ENCODE results near the gene CGN.
"Not testable (repeated sequence)": the region's sequence is repeated elsewhere in the genome, so short reads cannot be mapped to it uniquely, and the experiment has no call there.

CGN gene

DNA sequence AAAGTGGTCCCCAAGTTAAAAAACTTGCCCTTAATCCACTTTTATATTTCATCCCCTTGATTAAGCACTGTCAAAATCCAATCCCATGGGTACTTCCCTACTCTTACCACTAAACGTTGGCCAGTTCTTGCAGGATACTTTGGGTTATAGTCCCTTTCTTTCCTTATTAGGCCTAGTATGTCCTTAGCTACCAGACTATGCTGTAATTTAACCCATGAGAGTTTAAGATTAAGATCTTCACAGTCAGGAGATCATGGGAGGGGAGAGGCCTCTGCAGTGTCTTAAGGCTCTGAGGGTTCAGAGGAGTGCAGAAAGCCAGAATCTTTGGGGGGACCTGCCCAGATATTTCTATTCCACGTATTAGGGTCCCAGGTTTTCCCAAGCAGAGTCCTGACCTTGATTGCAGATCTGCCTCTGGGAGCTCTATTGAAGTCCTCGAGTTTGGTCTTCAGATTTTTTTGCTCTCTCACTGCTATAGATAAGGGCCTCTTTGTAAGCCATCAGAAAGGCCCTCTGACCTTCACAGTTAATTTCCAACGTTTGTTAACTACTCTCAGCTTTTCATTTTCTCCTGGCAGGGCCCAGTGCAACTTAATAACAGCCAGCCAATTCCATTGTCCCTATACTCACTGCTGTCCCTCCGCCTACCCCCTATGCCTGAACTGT is 9.0 kb upstream of the CGN start:
- DNase-seq = no peak

DNA sequence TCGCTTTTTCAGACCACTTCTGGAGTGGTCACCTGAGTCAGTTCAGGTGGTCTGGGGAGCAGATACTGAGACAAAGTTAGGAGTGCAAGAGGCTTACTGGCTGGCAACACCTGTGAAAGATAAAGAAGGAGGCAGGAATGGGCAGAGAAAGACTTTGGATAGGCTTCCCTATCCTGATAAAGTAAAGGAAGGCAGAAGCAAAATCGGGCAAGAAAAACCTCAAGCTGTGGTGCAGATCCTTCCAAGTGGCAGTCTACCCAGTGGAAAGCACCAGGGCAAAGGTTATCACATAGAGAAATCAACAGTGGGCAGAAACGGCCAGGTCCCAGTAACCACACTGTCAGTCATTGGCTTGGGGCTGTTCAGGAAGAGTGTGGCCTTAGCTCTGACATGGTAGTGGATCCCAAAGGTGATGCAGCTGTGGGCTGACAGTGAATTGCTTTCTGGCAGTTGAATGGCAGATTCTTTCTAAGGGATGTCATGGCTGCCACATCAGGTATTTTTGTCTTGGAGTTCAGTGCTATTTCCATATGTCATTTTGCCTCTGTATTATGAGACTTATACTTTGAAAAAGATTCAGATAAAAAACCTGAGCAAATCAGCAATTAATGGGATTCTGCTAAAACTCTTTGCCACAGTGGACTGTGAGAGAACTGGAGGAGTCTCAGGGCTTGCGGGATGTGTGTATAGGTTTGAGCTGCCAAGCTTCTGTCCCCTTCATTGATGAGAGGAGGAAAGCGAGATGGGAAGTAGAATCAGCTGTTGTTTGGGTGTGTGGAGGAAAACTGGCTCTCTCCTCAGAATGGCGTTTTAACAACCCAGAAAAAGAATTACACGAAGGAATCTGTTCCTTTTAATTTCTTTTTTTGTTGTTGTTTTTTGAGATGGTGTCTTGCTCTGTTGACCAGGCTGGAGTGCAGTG is 8.1 kb upstream of the CGN start:
- no peak for DNase-seq

DNA sequence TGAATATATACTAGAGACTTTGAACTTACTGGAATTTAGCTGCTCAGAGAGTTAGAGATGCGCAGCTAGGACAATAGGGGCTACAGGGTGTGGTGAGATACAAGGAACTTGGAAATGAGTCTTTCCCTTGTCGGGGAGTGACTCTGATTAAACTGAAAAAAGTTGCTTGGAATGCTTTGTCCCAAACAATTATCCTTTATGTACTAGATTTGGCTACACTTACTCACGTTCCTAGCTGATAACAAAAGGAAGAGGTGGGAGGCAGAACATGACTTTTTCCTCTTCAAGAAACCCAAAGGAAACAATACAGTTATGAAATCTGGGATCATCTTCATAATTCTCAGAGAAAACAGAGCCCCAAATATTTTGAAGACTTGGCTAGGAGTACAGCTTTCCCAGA is 6.9 kb upstream of the CGN start:
- no peak for DNase-seq

DNA sequence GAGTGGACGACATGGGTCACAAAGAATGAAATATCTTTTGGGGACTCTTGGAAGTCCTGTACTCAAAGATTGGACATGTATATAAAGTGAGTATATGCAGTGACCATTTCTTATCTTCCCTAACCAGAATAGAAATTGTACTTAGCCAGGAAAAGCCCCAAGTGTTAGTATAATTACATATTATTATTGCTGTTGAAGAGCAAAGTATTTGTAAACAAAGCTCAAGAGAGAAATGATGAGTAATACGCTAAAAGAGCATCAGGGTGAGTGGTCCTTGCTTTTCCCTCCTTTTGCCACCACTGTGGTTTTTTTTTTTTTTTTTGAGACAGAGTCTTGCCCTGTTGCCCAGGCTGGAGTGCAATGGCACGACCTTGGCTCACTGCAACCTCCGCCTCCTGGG is 6.4 kb upstream of the CGN start:
- DNase-seq = no peak

DNA sequence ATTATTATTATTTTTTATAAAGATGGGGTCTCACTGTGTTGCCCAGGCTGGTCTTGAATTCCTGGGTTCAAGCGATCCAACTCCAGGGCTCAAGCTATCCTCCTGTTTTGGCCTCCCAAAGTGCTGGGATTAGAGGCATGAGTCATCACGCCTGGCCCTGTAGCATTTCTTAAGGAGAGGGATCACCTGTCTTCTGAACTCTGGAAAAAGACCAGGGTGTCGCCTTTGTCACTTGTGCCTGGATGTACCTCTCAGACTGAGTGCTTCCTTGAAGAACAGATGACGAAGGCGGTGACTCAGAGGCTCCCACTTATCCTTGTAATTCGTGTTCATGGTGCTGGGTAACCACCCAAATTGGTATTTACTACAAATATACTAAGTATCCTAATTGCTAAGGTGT is 2.4 kb upstream of the CGN start:
- DNase-seq = no peak

DNA sequence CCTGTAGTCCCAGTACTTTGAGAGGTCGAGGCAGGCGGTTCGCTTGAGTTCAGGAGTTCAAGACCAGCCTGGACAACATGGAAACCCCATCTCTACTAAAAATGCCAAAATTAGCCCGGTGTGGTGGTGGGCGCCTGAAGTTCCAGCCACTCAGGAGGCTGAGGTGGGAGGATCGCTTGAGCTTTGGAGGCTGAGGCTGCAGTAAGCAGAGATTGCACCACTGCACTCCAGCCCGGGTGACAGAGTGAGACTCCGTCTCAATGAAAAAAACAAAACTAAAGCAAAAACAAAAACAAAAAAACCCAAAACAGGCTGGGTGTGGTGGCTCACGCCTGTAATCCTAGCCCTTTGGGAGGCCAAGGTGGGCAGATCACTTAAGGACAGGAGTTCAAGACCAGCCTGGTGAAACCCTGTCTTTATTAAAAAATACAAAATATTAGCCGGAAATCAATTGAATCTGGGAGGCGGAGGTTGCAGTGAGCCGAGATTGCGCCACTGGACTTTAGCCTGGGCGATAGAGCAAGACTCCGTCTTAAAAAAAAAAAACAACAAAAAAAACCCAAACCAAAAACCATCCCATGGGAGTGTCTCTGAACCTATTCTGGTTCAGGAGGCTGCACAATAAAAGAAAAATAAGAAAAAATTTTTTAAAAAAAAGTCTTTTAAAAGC is 1.7 kb upstream of the CGN start:
- DNase-seq = no peak

DNA sequence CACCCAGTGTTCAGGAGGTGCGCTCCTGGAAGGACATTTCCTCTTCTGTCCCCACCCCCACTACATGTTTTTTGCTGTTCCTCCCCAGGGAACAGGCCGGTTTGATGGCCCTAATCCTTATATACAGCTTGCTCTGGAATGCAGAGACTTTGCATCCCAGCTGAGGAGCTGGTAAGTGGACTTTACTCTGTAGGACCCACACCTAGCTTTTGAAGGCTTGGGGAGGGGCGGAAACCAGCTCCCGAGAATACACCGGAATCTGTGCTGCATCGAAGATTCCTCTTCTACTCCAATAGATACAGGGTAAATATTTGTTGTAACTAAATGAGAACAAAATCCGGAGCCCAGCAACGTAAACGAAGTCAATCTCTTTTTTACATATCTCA is 1.2 kb upstream of the CGN start:
- no peak for DNase-seq

DNA sequence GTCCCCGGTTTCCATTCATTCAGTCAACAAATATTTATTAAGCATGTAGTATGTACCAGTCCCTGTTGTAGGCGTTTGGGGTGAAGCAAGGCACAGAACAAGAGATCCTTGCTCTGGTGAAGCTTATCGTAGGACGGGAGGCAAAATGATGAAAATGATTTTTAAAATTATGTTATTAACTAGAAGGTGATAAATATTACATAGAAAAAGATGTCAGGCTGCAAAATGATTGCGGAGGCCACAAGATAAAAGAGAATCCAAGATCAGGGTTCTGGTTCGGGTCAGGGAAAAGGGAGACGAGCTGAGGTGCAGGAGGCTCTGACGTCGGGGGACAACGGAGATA is 602 bp upstream of the CGN start:
- no peak for DNase-seq

DNA sequence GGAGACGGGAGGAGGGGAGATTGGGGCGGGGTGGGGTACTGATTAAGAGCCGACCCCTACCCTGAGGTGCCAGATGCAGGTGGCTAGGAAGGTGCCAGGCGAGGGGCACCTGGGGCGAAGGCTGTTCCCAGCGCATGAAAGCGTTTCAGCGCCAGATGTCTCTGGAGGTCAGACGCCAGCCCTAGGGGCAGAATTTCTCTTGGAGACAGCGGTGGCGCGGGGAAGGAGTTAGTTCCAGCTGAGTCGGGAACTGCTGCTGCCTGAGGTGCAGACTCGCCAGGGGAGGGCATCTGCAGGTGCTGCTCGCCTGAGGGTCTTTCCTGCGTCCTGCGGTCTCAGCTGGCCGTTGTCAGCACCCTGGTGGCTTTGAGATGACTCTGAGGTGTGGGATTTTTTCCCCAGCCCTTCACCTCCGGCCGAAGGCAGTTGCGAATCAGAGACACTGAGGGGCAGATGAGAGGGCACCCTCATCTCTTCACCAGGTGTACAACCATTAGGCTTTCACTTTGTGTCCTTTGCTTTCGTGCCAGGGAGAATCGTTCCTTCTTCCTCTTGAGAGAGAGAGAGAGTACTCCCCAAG is 539 bp downstream of the CGN start:
- DNase-seq = peak; percentile 11

DNA sequence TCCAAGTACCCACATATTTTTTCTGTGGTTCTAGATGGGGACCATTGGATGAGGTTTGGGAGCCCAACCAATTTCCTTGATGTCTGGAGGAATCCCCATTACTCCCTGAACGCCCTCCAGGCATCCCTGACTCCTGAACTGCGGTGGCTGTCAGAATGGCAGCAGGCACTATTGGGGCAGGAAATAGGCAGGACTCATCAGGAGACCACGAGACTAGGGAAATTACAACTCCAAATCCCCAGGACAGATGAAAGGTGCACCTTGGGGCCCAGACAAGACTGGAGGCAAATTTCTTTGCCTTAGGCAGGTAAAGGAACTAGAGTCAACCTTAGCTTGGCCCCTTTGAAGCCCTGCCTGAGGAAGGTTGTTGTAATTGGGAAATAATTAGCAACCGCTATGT is 1.1 kb downstream of the CGN start:
- no peak for DNase-seq

DNA sequence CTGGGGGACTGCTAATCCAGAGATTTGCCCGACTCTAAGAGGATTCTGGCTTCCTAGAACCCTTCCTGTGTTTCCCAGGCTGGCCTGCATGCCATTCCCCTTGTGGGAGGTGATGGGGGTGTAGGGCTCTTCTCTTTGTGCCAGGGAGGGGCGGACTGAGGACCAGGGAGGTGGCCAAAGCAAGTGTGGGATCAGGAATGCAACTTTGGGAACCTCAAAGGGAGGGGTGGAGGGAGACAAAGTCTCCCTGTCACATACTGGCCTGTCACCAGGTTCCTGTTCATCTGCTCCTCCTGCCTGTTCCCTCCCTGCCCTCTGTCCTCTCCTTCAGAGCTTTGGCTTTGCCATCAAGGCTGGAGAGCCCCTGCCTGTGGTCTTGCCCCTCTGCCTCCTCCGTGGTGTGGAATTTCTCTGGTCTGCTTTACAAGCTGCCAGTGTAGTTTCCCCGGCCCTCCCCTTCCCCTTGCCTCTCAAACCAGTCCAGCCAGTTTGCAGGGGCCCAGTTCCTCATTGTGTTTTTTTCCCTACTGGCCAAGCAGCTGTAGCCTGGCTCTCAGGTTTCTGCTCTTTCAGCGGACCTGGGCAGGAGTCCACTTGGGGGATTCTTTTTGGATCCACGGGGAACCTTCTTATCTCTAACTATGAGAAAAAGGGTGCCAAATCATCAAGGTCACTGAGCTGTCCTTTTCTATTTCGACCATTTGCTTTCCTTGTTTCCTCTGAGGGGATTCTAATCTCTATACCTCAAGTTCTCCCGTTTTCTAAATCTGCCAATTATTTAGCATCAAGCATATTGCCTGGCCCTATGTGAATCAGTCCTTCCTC is 1.8 kb downstream of the CGN start:
- DNase-seq = no peak

DNA sequence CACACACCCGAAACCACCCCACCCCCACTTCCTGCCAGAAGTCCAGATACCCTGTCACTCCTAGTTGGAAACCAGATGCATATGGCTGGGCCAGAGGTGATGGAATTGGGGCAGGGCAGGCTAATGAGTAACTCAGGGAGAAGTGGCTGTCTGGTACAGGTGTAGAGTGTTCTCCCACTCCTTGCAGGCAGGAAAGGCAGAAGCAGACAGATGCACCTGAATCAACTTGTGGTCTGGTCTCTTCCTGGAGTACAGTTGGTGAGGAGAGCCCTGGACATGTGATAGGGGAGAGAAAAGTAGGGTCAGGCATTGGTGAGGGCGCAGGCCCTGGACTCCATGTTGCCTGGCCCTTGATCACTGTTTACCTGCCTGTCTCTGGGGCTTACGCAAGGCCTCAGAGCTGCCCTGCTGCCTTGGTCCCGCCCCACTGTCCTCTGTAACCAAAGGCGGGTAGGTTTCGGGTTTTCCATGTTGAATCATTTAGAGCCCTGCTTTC is 2.5 kb downstream of the CGN start:
- DNase-seq = peak; percentile 11

DNA sequence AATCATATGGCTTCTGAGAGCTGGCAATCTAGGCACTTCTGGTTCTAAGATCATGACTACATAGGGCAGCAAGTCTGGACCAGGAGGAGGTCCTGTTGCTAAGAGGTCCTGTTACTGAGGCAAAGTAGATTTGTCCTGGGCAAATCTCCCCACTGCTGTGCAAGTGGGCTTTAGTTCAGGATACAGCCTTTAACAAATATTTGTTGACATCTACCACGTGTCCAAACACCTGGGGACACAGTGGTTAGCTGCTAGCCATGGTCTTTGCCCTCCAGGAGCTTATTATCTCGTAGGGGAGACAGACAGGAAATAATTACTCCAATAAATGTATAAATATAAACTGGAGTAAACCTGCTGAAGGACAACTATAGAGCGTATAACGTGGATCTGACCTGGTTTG is 3.2 kb downstream of the CGN start:
- no peak for DNase-seq

DNA sequence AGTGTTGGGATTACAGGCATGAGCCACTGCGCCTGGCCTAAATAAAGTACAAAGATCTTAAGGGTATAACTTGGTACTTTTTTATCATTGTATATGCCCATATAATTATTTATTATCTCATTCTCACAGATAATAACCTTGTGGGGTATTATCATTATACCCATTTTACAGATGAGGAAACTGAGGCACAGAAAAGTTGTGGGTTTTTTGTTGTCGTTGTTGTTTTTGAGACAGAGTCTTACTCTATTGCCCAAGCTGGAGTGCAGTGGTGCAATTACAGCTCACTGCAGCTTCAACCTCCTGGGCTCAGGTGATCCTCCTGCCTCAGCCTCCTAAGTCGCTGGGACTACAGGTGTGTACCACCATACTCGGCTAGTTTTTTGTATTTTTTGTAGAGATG is 4.1 kb downstream of the CGN start:
- DNase-seq = no peak

DNA sequence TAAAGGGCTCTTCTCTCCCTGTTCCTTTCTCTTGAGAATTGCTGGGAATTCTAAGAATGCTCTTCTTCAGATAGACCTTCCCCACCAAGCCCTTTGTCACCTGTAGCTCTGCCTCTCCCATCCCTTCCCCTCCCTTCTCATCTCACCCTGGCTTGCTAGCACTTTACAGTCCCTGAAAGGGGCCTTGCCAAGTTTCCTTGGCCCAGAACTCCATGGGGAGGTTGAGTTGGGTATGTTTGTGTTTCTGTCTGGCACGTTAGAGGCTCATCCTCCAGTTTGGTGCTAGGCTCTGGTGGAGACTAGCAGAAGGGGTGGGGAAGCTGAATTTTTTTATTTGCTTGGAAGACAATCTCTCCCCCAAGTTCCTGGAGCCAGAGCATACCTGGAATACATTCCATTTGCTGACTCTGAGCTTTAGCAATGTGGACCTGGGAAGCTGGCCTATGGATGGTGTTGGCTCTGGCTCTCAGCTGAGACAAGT is 4.9 kb downstream of the CGN start:
- no peak for DNase-seq

DNA sequence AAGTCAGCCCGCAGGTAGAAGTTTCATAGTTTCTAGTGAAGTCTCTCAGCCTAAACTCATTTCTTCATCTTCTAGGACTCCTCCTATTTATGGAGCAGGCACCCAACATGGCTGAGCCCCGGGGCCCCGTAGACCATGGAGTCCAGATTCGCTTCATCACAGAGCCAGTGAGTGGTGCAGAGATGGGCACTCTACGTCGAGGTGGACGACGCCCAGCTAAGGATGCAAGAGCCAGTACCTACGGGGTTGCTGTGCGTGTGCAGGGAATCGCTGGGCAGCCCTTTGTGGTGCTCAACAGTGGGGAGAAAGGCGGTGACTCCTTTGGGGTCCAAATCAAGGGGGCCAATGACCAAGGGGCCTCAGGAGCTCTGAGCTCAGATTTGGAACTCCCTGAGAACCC is 7.2 kb downstream of the CGN start:
- DNase-seq = no peak

DNA sequence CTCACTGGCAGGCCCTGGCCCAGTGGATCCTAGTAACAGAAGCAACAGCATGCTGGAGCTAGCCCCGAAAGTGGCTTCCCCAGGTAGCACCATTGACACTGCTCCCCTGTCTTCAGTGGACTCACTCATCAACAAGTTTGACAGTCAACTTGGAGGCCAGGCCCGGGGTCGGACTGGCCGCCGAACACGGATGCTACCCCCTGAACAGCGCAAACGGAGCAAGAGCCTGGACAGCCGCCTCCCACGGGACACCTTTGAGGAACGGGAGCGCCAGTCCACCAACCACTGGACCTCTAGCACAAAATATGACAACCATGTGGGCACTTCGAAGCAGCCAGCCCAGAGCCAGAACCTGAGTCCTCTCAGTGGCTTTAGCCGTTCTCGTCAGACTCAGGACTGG is 7.7 kb downstream of the CGN start:
- no peak for DNase-seq

DNA sequence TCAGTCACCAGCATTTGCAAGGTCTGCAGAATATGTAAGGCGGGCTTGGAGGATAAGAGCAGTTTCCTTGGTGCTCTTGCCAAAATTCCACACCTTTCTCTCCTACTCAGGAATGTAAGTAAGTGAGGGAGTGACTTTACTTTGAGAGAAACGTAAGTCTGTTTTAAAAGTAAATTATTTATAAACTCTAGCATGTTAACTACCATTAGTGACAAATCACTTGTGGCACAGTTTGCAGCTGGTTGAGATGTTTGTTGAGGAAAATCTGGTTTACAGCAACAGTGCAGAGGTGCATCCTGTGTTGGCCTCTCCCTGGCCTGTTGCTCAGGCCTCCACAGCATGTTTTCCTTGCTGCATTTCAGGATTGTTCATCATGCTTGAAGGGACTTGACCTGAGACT is 8.5 kb downstream of the CGN start:
- DNase-seq = no peak

DNA sequence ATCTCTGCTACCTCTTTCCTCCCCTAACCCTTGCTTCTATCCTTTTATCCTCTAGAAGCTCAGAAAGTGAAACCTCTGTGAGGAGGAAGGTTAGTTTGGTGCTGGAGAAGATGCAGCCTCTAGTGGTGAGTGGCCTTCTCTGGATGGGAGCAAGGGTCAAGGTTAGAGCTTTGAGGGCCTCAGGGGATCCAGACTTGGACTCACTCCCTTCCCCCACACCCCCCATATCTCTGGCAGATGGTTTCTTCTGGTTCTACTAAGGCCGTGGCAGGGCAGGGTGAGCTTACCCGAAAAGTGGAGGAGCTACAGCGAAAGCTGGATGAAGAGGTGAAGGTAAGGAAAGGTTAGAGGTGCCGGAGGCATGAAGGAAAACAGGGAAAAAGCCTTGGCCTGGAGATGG is 9.2 kb downstream of the CGN start:
- DNase-seq = no peak

DNA sequence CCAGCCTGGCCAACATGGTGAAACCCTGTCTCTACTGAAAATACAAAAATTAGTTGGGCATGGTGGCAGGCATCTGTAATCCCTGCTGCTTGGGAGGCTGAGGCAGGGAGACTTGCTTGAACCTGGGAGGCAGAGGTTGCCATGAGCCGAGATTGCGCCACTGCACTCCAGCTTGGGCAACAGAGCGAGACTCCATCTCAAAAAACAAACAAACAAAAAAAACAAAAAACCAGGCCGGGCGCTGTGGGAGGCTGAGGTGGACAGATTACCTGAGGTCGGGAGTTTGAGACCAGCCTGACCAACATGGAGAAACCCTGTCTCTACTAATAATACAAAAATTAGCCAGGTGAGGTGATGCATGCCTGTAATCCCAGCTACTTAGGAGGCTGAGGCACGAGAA is 11.2 kb downstream of the CGN start:
- not testable (repeated sequence) for DNase-seq

DNA sequence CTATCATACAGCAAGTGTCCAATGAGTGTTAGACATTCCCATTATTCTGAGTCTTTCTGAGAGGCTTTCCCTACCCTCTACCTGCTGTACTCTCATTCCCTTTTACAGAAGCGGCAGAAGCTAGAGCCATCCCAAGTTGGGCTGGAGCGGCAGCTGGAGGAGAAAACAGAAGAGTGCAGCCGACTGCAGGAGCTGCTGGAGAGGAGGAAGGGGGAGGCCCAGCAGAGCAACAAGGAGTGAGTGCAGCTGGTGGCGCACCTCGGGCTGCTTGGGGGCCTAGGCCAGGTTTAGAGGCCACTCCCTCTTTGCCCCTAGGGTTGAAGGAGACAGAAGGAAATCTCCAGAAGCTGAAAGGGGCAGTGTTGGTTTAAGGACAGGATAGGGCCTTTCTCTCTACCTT is 12.1 kb downstream of the CGN start:
- no peak for DNase-seq

DNA sequence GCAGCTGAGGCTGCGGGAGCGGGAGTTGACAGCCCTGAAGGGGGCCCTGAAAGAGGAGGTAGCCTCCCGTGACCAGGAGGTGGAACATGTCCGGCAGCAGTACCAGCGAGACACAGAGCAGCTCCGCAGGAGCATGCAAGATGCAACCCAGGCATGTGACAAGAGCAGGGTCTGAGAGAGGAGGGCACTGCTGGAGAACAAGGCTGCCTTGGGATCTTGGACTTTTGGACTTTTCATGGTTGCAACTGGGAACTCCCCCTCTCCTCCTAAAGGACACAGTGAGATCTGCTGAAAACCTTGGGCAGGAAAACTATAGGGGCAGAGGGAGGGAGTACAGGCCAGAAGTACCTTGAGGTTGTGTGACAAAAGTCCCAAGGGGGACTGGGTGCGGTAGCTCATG is 13.5 kb downstream of the CGN start:
- no peak for DNase-seq

Measured in stimulated activated CD4-positive, alpha-beta T cell treated with anti-CD3 and anti-CD28 coated beads, Interleukin-4, amount 100 ng/mL, for 24 hours (primary cell).